ENCODE data around the gene AIG1. TPM values are rescaled to one million over a fixed set of nuclear protein-coding genes. Genes with fewer than 3 reads are reported as not detected.
A peak's percentile ranks its signal among the peaks of the same experiment; 100 is the strongest.

The AIG1 gene
- total and polyA plus RNA-seq, 2 of the 13 experiments (the other 11 are each of a cell fraction or from before 2014, with no cell fraction given) = 115 to 197 TPM

- H3K27me3 ChIP-seq (ENCODE audit: control insufficient read depth in 1 of 2, insufficient read depth in 2 of 2, low read length in 2 of 2) = no peaks in the 10 kb centered on the region
- BruUV-seq (replicated peaks) = no TSS peak
Observed at GRCh38 chr6:143346004-143346403, 285.3 kb downstream of the AIG1 start.

GRCh38 chr6:143348531-143348930 is 287.8 kb downstream of the AIG1 start:
- Histone ChIP-seq H3K4me3 (replicated peaks in 1 of 3; ENCODE audit: insufficient read depth in 1 of 3, low read depth in 2 of 3, low read length in 3 of 3) (no peak overlapping the region), H3K9ac (ENCODE audit: insufficient read depth, low read depth, low read length) (no peak overlapping the region), H3K79me2 (ENCODE audit: insufficient read depth, low read length) (no peaks in the 10 kb centered on the region), H4K20me1 (ENCODE audit: insufficient read depth, low read length) (no peaks in the 10 kb centered on the region), H3K27ac (ENCODE audit: extremely low read length, insufficient read depth, low read length) (no peak overlapping the region), H3K4me2 (ENCODE audit: low read depth, low read length) (no peak overlapping the region), H3K9me3 (ENCODE audit: low read length) (no peaks in the 10 kb centered on the region), H3K27me3 (ENCODE audit: control insufficient read depth in 1 of 2, insufficient read depth in 2 of 2, low read length in 2 of 2) (no peaks in the 10 kb centered on the region), H2AFZ (ENCODE audit: low read length) (no peak overlapping the region), H3K4me1 (ENCODE audit: insufficient read depth, low read length) (no peaks in the 10 kb centered on the region), H3K36me3 (replicated peaks in 1 of 2; ENCODE audit: control insufficient read depth in 1 of 2, insufficient read depth in 2 of 2, low read length in 2 of 2) (no peaks in the 10 kb centered on the region)
- POLR2A ChIA-PET = no interaction called here
- DNase-seq (ENCODE audit: low spot score) (no peak), FAIRE-seq (no peak), ATAC-seq (no peak)
- CTCF ChIA-PET (ENCODE audit: low intra/inter-chr PET ratio, low total read pairs) = no interaction called here
- WGBS (ENCODE audit: low lambda C conversion rate) = 82% methylated on average over 1 of the region's 1 CpG
- BruUV-seq (replicated peaks) = no TSS peak
- in situ Hi-C loops (cut with HindIII; ENCODE audit: extremely low pct_ligation_motif_present, low pct_unique_long_range_greater_than_20kb) (no loop called here), intact Hi-C loops (cut with micrococcal nuclease; ENCODE audit: unreplicated experiment) (no loop called here)
- TF ChIP-seq SAFB2 (CRISPR knock-in tag; IDR thresholded peaks at IDR 0.05; ENCODE audit: borderline replicate concordance, low read depth) = no peak
- no peak for TF ChIP-seq ZFP36L1 (CRISPR knock-in tag; IDR thresholded peaks at IDR 0.05)
- no peak for TF ChIP-seq ZIK1 (CRISPR knock-in tag; IDR thresholded peaks at IDR 0.05; ENCODE audit: borderline replicate concordance, low read depth)
- TF ChIP-seq E2F1 (CRISPR knock-in tag; IDR thresholded peaks at IDR 0.05) = no peak
- TF ChIP-seq ZNF121 (CRISPR knock-in tag; IDR thresholded peaks at IDR 0.05) = no peak
- no peak for TF ChIP-seq REL (CRISPR knock-in tag; conservative IDR thresholded peaks at IDR 0.05)
- no peak for TF ChIP-seq HDAC1 (CRISPR knock-in tag; IDR thresholded peaks at IDR 0.05)
- no peak for TF ChIP-seq ZNF510 (CRISPR knock-in tag; IDR thresholded peaks at IDR 0.05; ENCODE audit: low read depth)
- TF ChIP-seq CC2D1A (CRISPR knock-in tag; IDR thresholded peaks at IDR 0.05) = no peak
- TF ChIP-seq ZFP91 (CRISPR knock-in tag; IDR thresholded peaks at IDR 0.05; ENCODE audit: borderline replicate concordance) = no peak
- no peak for TF ChIP-seq BRCA1 (CRISPR knock-in tag; IDR thresholded peaks at IDR 0.05)
- TF ChIP-seq ZNF7 (CRISPR knock-in tag; IDR thresholded peaks at IDR 0.05) = no peak

More at GRCh38 chr6:143346004-143346403, 285.3 kb downstream of the AIG1 start:
- H3K36me3 ChIP-seq (replicated peaks in 1 of 2; ENCODE audit: control insufficient read depth in 1 of 2, insufficient read depth in 2 of 2, low read length in 2 of 2) = no peaks in the 10 kb centered on the region
- no peak overlapping the region for H3K4me2 ChIP-seq (ENCODE audit: low read depth, low read length)
- no peak overlapping the region for H3K4me3 ChIP-seq (replicated peaks in 1 of 3; ENCODE audit: insufficient read depth in 1 of 3, low read depth in 2 of 3, low read length in 3 of 3)
- no peak overlapping the region for H3K27ac ChIP-seq (ENCODE audit: extremely low read length, insufficient read depth, low read length)
- H4K20me1 ChIP-seq (ENCODE audit: insufficient read depth, low read length) = no peaks in the 10 kb centered on the region
- H3K4me1 ChIP-seq (ENCODE audit: insufficient read depth, low read length) = no peaks in the 10 kb centered on the region
- DNase-seq (ENCODE audit: low spot score) (no peak), ATAC-seq (no peak), FAIRE-seq (no peak)
- intact Hi-C loops (cut with micrococcal nuclease; ENCODE audit: unreplicated experiment) (no loop called here), in situ Hi-C loops (cut with HindIII; ENCODE audit: extremely low pct_ligation_motif_present, low pct_unique_long_range_greater_than_20kb) (no loop called here)
- TF ChIP-seq MNT (IDR thresholded peaks at IDR 0.05) (peak; percentile 87), SRF (IDR thresholded peaks at IDR 0.05; ENCODE audit: low read depth, low read length) (no peak)
- no peak overlapping the region for H2AFZ ChIP-seq (ENCODE audit: low read length)
- ChIA-PET POLR2A (no interaction called here), CTCF (ENCODE audit: low intra/inter-chr PET ratio, low total read pairs) (no interaction called here)
- no peak overlapping the region for H3K9ac ChIP-seq (ENCODE audit: insufficient read depth, low read depth, low read length)
- H3K79me2 ChIP-seq (ENCODE audit: insufficient read depth, low read length) = no peaks in the 10 kb centered on the region
- no peaks in the 10 kb centered on the region for H3K9me3 ChIP-seq (ENCODE audit: low read length)

Data from HepG2 (cell line).